Iris pigment epithelial cell (primary cell): ENCODE data around the gene ITGA4.
"Not testable (repeated sequence)": the region's sequence is repeated elsewhere in the genome, so short reads cannot be mapped to it uniquely, and the experiment has no call there.

Experiments used
- DNase-seq: peaks from one replicate; pipeline ENCODE4 v3.0.0-alpha.2; 2011; ENCODE audit warnings: low read depth

The ITGA4 gene

DNA sequence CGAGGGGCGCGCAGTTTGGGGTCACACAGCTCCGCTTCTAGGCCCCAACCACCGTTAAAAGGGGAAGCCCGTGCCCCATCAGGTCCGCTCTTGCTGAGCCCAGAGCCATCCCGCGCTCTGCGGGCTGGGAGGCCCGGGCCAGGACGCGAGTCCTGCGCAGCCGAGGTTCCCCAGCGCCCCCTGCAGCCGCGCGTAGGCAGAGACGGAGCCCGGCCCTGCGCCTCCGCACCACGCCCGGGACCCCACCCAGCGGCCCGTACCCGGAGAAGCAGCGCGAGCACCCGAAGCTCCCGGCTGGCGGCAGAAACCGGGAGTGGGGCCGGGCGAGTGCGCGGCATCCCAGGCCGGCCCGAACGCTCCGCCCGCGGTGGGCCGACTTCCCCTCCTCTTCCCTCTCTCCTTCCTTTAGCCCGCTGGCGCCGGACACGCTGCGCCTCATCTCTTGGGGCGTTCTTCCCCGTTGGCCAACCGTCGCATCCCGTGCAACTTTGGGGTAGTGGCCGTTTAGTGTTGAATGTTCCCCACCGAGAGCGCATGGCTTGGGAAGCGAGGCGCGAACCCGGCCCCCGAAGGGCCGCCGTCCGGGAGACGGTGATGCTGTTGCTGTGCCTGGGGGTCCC lies at the start of gene ITGA4:
TSS of gene ITGA4 (plus strand) at position 266 of the 620 bp plus-strand sequence. CDS start at position 535, 269 bp downstream.
- DNase-seq: peak; percentile 89

GRCh38 chr2:181408861-181409260 lies 48.3 kb upstream of the ITGA4 start:
- DNase-seq: no peak

DNA sequence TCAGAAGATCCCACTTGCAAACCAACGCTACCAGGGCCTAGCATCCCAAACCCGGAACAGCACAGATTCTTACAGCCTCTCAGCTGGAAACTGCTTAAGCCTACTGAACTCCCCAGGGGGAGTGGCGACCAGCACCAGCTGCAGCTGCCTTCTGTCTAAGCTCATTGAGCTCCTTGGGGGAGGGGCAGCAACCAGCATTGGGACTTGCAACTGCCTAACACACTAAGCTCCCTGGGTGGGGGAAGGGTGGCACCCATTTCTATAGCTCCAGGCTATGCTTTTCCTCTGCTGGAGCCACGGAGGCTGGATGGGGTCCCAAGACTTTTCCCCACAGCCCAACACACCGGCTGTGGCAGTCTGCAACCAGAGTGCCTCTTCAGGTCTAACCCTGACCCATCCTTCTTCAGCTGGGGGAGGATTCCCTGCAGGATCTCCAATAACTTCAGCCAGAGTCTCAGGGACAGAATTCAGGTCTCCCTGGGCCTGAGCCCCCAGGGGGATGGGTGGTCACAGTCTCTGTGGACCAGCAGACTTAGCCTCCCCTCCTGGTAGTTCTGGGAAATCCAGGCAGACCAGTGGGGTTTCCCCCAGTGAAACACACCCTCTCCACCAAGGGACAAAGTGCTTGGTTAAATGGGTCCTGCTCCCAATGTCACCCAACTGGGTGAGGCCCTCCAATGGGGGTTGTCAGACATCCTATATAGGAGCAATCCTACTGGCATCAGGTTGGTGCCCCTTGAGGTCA lies 45.9 kb upstream of the ITGA4 start:
- peak; percentile 40 for DNase-seq

DNA sequence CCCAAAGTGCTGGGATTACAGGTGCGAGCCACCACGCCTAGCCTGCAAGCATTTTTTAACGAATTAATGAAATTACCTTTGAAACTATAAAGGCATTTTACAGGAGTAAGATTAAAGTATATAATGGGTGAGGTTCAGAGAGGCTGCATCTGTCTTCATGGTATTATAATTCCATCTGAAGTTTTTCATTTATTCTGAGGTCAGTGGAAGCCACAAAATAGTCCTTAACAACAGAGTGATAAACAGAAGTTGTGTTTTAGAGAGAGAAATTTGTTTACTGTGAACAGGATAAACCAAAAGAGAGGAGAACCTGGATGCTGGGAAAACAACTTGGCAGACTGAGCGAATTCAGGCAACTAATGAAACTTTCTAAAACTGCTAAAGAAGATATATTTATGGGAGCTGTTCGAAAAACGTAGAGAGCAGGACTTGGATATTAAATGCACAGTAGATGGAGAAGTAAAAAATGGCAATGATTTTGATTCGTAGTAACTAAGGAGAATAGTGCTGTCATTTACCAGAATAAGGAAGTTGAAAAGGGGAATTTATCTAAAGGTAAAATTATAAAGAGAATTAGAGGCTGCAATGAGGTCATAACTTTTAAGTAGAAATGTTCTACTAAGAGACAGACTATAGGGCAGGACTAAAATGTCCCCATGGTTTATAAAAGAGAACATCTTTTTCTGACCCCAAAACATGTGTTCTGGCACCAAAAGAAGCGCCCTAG lies 37.9 kb upstream of the ITGA4 start:
- DNase-seq: no peak

DNA sequence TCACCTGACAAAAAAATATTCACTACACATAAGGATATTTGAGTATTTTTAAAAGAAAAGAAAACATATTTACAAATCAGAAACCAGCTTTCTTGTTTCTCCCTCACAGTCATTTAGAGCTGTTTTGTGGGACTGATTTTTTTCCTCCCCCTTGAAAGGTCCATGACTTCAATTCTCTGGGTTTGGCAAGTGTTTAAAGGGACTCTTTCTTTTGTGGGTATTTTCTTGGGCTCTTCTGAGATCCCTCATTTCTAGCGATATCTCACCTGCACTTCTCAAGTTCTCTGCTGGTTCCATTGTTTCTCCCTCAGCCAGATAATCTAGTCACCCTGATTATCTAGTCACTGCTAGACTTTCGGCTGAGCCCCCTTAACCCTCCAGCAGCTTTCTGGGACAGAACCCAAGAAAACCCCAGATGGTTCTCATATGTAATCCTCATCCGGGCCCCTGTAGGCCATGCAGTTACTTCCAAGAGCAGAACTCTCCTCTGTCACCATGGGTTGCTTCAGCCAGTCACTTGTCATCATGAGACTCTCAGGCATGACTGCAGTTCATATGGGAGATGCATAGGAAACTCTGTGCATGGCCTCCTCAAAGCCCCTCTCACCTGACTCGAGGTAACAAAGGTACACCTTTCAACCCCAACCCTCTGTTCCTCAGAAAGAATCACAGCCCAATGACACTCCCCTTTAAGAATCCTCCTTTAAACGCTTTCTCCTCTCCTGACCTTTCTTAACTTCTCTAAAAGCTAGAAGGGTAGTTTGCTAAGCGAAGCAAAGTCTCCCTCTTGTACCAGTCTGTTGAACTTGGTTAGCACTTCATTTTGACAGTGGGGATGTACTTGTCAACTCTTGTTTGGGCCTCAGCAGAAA lies 36.7 kb upstream of the ITGA4 start:
- no peak for DNase-seq

DNA sequence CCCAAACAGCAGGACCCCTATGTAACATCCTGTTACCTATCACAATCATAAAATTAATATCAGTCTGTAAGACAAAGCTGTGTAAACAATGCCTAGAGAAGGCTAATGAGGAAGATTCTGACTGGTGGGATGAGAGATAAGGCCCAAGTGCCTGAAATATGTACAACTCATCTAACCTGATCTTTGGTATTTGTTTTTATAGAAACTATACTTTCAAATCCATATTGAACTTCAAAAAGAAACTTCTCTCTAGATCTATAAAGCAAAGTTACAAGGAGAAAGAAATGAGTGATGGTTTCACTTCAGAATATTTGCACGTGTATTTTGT lies 36.1 kb upstream of the ITGA4 start:
- DNase-seq: no peak

- no peak for DNase-seq
Observed at GRCh38 chr2:181421464-181421863, 35.7 kb upstream of the ITGA4 start.

- no peak for DNase-seq
Observed at GRCh38 chr2:181426672-181427071, 30.5 kb upstream of the ITGA4 start.

GRCh38 chr2:181430406-181431118 lies 26.6 kb upstream of the ITGA4 start:
- peak; percentile 10 for DNase-seq

DNA sequence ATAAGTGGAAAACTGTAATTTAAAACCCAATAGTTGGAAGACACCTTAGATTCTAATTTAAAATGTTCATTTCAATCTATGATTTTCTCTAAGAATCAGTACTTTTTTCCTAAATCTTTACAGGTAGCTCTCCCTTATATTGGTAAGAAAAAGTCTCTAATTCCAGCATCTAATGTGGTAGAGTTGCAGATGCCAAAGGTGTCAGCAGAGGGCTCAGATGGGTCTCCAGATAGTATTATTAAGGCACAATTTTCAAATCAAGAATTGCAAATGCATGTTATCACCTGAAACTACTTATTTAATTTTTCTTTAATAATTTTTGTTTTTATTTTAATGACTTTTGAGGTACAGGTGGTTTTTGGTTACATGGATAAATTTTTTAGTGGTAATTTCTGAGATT lies 25.5 kb upstream of the ITGA4 start:
- DNase-seq: no peak

- DNase-seq: no peak
Observed at GRCh38 chr2:181438261-181438660, 18.9 kb upstream of the ITGA4 start.

GRCh38 chr2:181440344-181440743 lies 16.8 kb upstream of the ITGA4 start:
- DNase-seq: no peak

DNA sequence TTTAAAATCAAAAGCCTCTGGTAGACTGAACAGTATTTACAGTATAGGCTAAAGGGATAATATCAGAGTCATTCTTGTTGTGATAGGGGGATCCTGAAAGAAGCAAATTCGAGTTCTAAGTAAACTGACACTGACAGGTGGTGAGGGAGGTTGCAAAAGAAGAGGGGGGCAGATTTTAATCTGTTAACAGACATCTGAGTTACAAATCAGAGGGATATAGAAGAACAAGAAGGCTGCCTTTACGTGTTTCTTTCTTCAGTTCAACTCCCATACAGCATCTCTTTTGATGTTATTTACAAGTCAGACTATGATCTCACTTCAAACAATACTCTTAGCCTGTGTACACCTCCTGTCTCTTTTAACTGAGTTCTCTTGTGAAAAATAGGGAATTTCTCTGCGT lies 16.3 kb upstream of the ITGA4 start:
- no peak for DNase-seq

DNA sequence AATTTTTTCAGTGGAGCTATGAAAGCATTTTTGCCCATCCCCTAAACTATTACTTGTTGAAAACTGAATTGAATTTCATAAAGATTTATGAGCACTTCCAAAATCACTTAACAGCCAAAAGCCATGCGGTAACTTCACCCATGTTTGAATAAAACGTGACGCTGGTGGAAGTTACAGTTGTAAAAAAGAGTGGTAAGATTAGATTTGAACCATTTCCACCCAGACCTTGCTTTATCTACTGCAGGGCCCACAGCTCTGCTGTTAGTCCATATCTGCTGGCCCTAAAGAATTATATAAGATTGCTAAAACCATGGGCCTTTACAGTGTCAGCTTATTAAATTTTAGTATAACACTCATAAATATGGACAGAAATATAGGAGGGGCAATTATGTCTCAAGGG lies 15.5 kb upstream of the ITGA4 start:
- DNase-seq: no peak

GRCh38 chr2:181444654-181445053 lies 12.5 kb upstream of the ITGA4 start:
- no peak for DNase-seq

GRCh38 chr2:181446985-181447384 lies 10.2 kb upstream of the ITGA4 start:
- DNase-seq: no peak

- DNase-seq: not testable (repeated sequence)
Observed at GRCh38 chr2:181449278-181449677, 7.9 kb upstream of the ITGA4 start.

- no peak for DNase-seq
Observed at GRCh38 chr2:181454686-181455450, 2.3 kb upstream of the ITGA4 start.

DNA sequence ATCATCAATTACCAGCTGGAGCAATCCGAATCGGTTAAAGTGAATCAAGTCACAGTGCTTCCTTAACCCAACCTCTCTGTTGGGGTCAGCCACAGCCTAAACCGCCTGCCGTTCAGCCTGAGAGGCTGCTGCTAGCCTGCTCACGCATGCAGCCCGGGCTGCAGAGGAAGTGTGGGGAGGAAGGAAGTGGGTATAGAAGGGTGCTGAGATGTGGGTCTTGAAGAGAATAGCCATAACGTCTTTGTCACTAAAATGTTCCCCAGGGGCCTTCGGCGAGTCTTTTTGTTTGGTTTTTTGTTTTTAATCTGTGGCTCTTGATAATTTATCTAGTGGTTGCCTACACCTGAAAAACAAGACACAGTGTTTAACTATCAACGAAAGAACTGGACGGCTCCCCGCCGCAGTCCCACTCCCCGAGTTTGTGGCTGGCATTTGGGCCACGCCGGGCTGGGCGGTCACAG lies 496 bp upstream of the ITGA4 start:
- DNase-seq: peak; percentile 51

- DNase-seq: peak; percentile 67
Observed at GRCh38 chr2:181457741-181458425, 697 bp downstream of the ITGA4 start.
